Measurements from ENCODE around the gene RAN. TPM values are rescaled to one million over a fixed set of nuclear protein-coding genes. Genes with fewer than 3 reads are reported as not detected.
"Not testable (repeated sequence)": the region's sequence is repeated elsewhere in the genome, so short reads cannot be mapped to it uniquely, and the experiment has no call there.

RAN gene
- polyA plus RNA-seq, 1 of the 3 experiments (the other 2 are of a cell fraction) = 865 TPM

GRCh38 chr12:130862161-130862560 lies 9.7 kb upstream of the RAN start:
- no peak overlapping the region for H3K4me3 ChIP-seq (ENCODE audit: low read depth in 2 of 2, low read length in 1 of 2)
- no peaks in the 10 kb centered on the region for H3K4me1 ChIP-seq (ENCODE audit: control insufficient read depth in 1 of 2, insufficient read depth in 2 of 2, low read depth in 1 of 2, low read length in 1 of 2)
- no peak for TF ChIP-seq ELF1 (IDR thresholded peaks at IDR 0.05)
- TF ChIP-seq ZBTB33 (IDR thresholded peaks at IDR 0.05; ENCODE audit: borderline replicate concordance, low read depth) = no peak
- no peak for TF ChIP-seq EP300 (IDR thresholded peaks at IDR 0.05; ENCODE audit: borderline replicate concordance in 1 of 2, low read depth in 1 of 2, low read length in 1 of 2)
- no peak for TF ChIP-seq YY1 (IDR thresholded peaks at IDR 0.05; ENCODE audit: low read depth)
- no peak for TF ChIP-seq MAX (IDR thresholded peaks at IDR 0.05; ENCODE audit: low read depth)
- TF ChIP-seq, protein P1, sequence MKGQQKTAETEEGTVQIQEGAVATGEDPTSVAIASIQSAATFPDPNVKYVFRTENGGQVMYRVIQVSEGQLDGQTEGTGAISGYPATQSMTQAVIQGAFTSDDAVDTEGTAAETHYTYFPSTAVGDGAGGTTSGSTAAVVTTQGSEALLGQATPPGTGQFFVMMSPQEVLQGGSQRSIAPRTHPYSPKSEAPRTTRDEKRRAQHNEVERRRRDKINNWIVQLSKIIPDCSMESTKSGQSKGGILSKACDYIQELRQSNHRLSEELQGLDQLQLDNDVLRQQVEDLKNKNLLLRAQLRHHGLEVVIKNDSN (IDR thresholded peaks at IDR 0.05; ENCODE audit: borderline replicate concordance, low read depth) = no peak
- TF ChIP-seq RCOR1 (IDR thresholded peaks at IDR 0.05; ENCODE audit: low read length) = no peak
- TF ChIP-seq, protein P2, sequence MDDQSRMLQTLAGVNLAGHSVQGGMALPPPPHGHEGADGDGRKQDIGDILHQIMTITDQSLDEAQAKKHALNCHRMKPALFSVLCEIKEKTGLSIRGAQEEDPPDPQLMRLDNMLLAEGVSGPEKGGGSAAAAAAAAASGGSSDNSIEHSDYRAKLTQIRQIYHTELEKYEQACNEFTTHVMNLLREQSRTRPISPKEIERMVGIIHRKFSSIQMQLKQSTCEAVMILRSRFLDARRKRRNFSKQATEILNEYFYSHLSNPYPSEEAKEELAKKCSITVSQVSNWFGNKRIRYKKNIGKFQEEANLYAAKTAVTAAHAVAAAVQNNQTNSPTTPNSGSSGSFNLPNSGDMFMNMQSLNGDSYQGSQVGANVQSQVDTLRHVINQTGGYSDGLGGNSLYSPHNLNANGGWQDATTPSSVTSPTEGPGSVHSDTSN (IDR thresholded peaks at IDR 0.05) = no peak
- TF ChIP-seq TCF12 (IDR thresholded peaks at IDR 0.05) = no peak
- TF ChIP-seq USF2 (IDR thresholded peaks at IDR 0.05; ENCODE audit: borderline replicate concordance, low read depth, low read length) = no peak
- TF ChIP-seq EZH2phosphoT487 (IDR thresholded peaks at IDR 0.05; ENCODE audit: borderline replicate concordance, low read depth) = no peak
- no peak for TF ChIP-seq JUND (IDR thresholded peaks at IDR 0.05)
- no peak for TF ChIP-seq REST (IDR thresholded peaks at IDR 0.05; ENCODE audit: low read depth, low read length)
- no peak for TF ChIP-seq FOXJ3 (CRISPR knock-in tag; IDR thresholded peaks at IDR 0.05)
- TF ChIP-seq SIN3A (IDR thresholded peaks at IDR 0.05; ENCODE audit: borderline replicate concordance, low read depth, low read length) = no peak
- no peak for TF ChIP-seq POLR2AphosphoS5 (IDR thresholded peaks at IDR 0.05; ENCODE audit: low read depth, low read length)
- TF ChIP-seq NRF1 (IDR thresholded peaks at IDR 0.05; ENCODE audit: low read depth, low read length) = no peak
- no peak for TF ChIP-seq FOXM1 (IDR thresholded peaks at IDR 0.05; ENCODE audit: low read depth)
- no peaks in the 10 kb centered on the region for H3K79me2 ChIP-seq (ENCODE audit: insufficient read depth)
- DNase-seq = no peak
- no peak overlapping the region for H3K27ac ChIP-seq (ENCODE audit: low read depth in 2 of 2, low read length in 1 of 2)
- POLR2A ChIA-PET = no interaction called here
- no peaks in the 10 kb centered on the region for H3K36me3 ChIP-seq (replicated peaks in 1 of 2; ENCODE audit: control insufficient read depth in 1 of 2, insufficient read depth in 2 of 2, low read length in 1 of 2)
- H4K20me1 ChIP-seq (ENCODE audit: insufficient read depth) = no peaks in the 10 kb centered on the region
- H3K27me3 ChIP-seq (ENCODE audit: insufficient read depth) = no peaks in the 10 kb centered on the region
- CTCF ChIA-PET = interaction anchor here (1.1 kb wide), 1 partner anchor 9 kb away, joined by 4 read pairs; no protein-coding TSS in a partner anchor
- H3K9me2 ChIP-seq = no peaks in the 10 kb centered on the region
- no peak overlapping the region for H2AFZ ChIP-seq (ENCODE audit: low read depth)
- no peaks in the 10 kb centered on the region for H3K9me3 ChIP-seq
- no peaks in the 10 kb centered on the region for H3F3A ChIP-seq (replicated peaks; ENCODE audit: insufficient read depth)
- H3K9ac ChIP-seq = no peak overlapping the region
- 49% methylated on average over 3 of the region's 4 CpGs for WGBS (ENCODE audit: low lambda C conversion rate)
- no peak overlapping the region for H3K4me2 ChIP-seq

GRCh38 chr12:130862771-130863170 lies 9.1 kb upstream of the RAN start:
- H3K36me3 ChIP-seq (replicated peaks in 1 of 2; ENCODE audit: control insufficient read depth in 1 of 2, insufficient read depth in 2 of 2, low read length in 1 of 2); H3K4me3 ChIP-seq (ENCODE audit: low read depth in 2 of 2, low read length in 1 of 2); H3K9me3 ChIP-seq; H3K4me2 ChIP-seq; DNase-seq; H3K27me3 ChIP-seq (ENCODE audit: insufficient read depth); H3F3A ChIP-seq (replicated peaks; ENCODE audit: insufficient read depth); H4K20me1 ChIP-seq (ENCODE audit: insufficient read depth); H3K79me2 ChIP-seq (ENCODE audit: insufficient read depth); H3K4me1 ChIP-seq (ENCODE audit: control insufficient read depth in 1 of 2, insufficient read depth in 2 of 2, low read depth in 1 of 2, low read length in 1 of 2); POLR2A ChIA-PET; H3K9me2 ChIP-seq; H2AFZ ChIP-seq (ENCODE audit: low read depth); H3K27ac ChIP-seq (ENCODE audit: low read depth in 2 of 2, low read length in 1 of 2); H3K9ac ChIP-seq: not testable (repeated sequence)
- CTCF ChIA-PET = interaction anchor here (1.1 kb wide), 1 partner anchor 8 kb away, joined by 4 read pairs; no protein-coding TSS in a partner anchor
- WGBS (ENCODE audit: low lambda C conversion rate) = 89% methylated on average over 7 of the region's 8 CpGs

Measured in SK-N-SH (cell line).